ENCODE results near the gene CIAO2B. TPM values are rescaled to one million over a fixed set of nuclear protein-coding genes. Genes with fewer than 3 reads are reported as not detected.

CIAO2B gene
- polyA plus RNA-seq, 1 experiment: 131 TPM

DNA sequence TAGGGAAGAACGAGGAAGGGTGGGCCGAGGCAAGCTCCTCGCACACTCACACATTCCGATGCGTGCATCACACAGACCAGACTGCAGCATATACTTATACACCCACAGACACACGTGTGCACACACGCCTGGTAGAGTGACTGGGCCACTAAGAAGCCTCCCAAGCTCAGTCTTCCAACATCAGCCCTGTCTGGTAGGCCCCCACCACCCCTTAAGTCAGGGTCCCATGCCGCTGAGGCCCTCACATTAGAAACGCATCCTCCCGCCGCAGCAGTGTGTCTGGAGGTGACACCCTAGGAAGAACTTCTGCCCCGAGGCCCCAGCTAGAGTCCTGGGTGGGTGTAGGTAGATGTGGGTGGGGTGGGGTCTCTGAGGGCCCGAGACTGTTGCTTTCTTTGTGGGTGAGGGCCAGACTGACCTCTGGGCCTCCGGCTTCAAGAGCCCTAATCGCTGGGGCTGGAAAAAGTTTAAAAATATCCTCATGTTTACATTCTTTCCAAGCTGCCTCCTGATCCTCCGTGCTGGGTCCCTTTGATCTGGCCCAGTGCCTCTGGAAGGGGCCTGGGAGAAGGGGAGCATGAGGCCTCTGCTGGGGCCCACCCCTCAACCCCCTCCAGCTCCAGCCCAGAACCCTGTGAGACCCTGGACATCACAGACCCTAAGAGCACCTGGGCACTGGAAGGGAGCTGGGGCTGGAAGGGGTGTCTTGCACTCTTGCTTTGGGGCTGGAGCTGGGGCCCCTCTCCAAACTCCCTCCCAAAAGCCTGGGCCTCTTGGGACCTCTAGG, 29.2 kb downstream of the CIAO2B start:
- Histone ChIP-seq H3K27me3 (ENCODE audit: control insufficient read depth, insufficient read depth, low read length) (no peaks in the 10 kb centered on the region), H3K9me3 (ENCODE audit: control insufficient read depth, insufficient read depth, low read length) (no peaks in the 10 kb centered on the region), H3K4me3 (ENCODE audit: low read depth, low read length) (no peak overlapping the region), H3K27ac (ENCODE audit: low read depth, low read length) (peak overlapping the region; percentile 73)
- CTCF ChIA-PET: interaction anchor here (1.2 to 2.0 kb wide), 3 partner anchors 10 to 37 kb away, joined by 3 to 12 read pairs (median 9); no protein-coding TSS in a partner anchor
- TF ChIP-seq, protein P1, sequence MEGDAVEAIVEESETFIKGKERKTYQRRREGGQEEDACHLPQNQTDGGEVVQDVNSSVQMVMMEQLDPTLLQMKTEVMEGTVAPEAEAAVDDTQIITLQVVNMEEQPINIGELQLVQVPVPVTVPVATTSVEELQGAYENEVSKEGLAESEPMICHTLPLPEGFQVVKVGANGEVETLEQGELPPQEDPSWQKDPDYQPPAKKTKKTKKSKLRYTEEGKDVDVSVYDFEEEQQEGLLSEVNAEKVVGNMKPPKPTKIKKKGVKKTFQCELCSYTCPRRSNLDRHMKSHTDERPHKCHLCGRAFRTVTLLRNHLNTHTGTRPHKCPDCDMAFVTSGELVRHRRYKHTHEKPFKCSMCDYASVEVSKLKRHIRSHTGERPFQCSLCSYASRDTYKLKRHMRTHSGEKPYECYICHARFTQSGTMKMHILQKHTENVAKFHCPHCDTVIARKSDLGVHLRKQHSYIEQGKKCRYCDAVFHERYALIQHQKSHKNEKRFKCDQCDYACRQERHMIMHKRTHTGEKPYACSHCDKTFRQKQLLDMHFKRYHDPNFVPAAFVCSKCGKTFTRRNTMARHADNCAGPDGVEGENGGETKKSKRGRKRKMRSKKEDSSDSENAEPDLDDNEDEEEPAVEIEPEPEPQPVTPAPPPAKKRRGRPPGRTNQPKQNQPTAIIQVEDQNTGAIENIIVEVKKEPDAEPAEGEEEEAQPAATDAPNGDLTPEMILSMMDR (IDR thresholded peaks at IDR 0.05; ENCODE audit: low read depth, low read length): no peak
- DNase-seq (ENCODE audit: low read depth, low spot score): no peak
- POLR2A ChIA-PET: interaction anchor here (0.5 to 1.6 kb wide), 6 partner anchors 14 to 265 kb away, joined by 3 to 4 read pairs (median 3); partner anchors contain the start of genes CDH16 and NOL3

DNA sequence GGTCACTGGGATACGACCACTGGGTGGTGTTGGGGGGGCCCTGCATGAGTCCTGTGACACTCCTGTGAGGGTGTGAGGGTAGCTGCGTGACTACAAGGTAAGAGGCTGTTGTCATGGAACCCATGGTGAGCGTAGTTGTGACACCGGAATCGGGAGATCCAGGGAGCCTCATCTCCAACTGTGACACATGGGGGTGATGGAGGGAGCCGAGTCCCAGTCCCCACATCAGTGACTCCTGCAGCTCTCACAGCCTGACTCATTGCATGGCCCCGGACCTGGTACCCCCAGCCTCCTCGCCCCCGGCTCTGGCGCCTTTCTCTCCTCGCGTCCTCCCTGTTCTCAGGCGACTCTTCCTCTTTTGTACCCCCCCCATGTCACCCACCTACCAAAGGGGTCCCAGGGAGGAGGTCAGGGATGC, 29.8 kb downstream of the CIAO2B start:
- H3K4me3 ChIP-seq (ENCODE audit: low read depth, low read length): no peak overlapping the region
- no peaks in the 10 kb centered on the region for H3K9me3 ChIP-seq (ENCODE audit: control insufficient read depth, insufficient read depth, low read length)
- ChIA-PET CTCF (interaction anchor here (1.2 to 2.0 kb wide), 2 partner anchors 10 to 37 kb away, joined by 3 to 12 read pairs; no protein-coding TSS in a partner anchor), POLR2A (interaction anchor here (0.5 to 0.8 kb wide), 4 partner anchors 24 to 266 kb away, joined by 3 read pairs; partner anchors contain the start of gene NOL3)
- no peaks in the 10 kb centered on the region for H3K27me3 ChIP-seq (ENCODE audit: control insufficient read depth, insufficient read depth, low read length)
- TF ChIP-seq, protein P1 (IDR thresholded peaks at IDR 0.05; ENCODE audit: low read depth, low read length): no peak
- peak overlapping the region; percentile 73 for H3K27ac ChIP-seq (ENCODE audit: low read depth, low read length)
- DNase-seq (ENCODE audit: low read depth, low spot score): no peak

DNA sequence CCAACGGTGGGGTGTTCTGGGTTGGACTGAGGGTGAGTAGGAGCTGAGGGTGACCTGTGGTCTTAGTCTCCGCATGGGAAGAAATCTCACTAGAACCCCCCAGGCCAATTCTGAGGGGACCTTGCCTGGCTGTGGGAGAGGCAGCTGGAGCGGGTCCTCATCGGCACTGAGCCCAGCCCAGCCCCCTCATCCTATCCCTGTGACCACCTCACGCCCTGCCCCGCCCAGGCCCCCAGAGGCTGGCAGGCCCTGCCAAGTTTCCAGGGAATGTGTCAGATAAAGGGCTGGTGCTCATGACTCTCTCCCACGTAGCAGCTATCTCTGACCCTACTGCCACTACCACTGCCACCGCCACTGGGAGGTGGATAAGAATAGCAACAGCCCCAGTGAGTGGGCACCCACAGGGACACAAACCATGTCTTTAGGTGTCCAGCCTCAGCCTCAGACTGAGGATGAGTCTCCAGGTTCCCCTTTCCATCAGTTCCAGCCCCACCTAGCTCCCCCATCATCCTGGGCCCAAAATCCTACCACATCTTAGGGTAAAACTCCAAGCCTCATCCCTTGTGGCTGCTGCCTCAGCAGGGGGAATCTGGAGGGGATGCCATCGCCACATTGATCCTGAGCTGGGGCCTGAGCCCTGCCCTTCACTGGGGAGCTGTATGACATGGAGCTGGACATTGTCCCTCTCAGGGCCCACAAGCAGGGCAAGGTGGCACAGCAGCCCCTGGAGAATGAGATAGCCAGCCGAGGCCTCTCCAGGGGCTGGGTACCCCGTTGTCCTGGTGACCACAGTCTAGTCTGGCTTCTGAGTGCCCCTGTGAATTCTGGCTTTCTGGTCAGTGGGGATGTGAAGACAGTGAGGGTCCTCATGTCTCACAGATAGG, 30.4 kb downstream of the CIAO2B start:
- H3K4me3 ChIP-seq (ENCODE audit: low read depth, low read length): no peak overlapping the region
- CTCF ChIA-PET: interaction anchor here (1.2 to 2.0 kb wide), 2 partner anchors 9 to 36 kb away, joined by 3 to 12 read pairs; no protein-coding TSS in a partner anchor
- POLR2A ChIA-PET: interaction anchor here (0.6 to 0.8 kb wide), 2 partner anchors 31 to 267 kb away, joined by 3 read pairs; partner anchors contain the start of gene NOL3
- TF ChIP-seq, protein P1 (IDR thresholded peaks at IDR 0.05; ENCODE audit: low read depth, low read length): no peak
- no peak for DNase-seq (ENCODE audit: low read depth, low spot score)
- H3K27me3 ChIP-seq (ENCODE audit: control insufficient read depth, insufficient read depth, low read length): no peaks in the 10 kb centered on the region
- no peaks in the 10 kb centered on the region for H3K9me3 ChIP-seq (ENCODE audit: control insufficient read depth, insufficient read depth, low read length)
- no peak overlapping the region for H3K27ac ChIP-seq (ENCODE audit: low read depth, low read length)

DNA sequence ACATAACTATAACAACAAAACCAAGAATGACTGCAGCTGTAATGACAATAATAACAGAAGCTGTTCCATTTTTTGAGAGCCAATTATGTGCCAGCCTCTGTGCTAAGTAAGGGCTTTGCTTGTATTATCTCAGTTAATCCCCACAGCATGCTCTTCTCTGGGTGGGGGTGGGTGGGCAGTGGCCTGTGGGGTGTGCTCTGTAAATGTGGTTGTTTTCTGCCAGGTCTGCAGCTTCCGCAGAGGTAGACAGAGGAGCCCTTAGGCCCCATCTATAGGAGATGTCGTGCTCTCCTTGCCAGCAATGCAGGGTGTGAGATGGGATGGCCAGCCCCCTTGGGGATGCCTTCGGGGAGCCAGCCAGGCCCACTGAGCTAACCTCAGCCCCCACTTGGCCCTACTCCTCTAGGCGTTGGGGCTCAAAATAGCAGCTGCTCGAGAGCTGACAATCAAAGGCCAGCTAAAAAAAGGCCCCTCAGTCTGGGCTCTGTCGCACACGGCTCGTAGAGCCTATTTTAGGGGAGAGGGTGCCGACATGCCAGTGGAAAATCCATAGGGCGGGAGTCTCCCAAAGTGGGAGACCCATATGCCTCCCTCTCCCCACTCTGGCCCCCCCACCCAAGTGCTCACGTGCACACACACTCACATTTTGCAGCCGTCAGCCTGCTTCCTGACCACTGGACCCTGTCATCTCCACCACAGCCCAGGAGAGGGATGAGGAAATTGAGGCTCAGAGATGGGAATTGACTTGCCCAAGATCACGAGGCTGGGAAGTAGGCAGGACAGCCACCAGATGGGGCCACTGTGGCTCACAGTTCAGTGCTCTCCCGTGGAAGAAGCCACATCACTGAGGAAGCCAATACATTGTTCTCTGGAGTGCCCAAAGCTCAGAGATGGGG, 31.3 kb downstream of the CIAO2B start:
- TF ChIP-seq, protein P1 (IDR thresholded peaks at IDR 0.05; ENCODE audit: low read depth, low read length): no peak
- Histone ChIP-seq H3K9me3 (ENCODE audit: control insufficient read depth, insufficient read depth, low read length) (no peaks in the 10 kb centered on the region), H3K4me3 (ENCODE audit: low read depth, low read length) (no peak overlapping the region), H3K27me3 (ENCODE audit: control insufficient read depth, insufficient read depth, low read length) (no peaks in the 10 kb centered on the region), H3K27ac (ENCODE audit: low read depth, low read length) (no peak overlapping the region)
- ChIA-PET CTCF (no interaction called here), POLR2A (interaction anchor here (0.6 kb wide), 1 partner anchor 145 kb away, joined by 3 read pairs; no protein-coding TSS in a partner anchor)
- DNase-seq (ENCODE audit: low read depth, low spot score): no peak
